GM12891 (cell line): ENCODE data around the gene TTLL5.

Source experiments
- POLR2A ChIP-seq: IDR thresholded peaks from 2 replicates; pipeline ENCODE4 v1.6.1; 2011; ENCODE audit warnings: low read depth, low read length, control low read depth
- POLR2AphosphoS5 ChIP-seq: IDR thresholded peaks from 2 replicates; pipeline ENCODE4 v1.6.1; 2011; ENCODE audit warnings: low read depth, low read length, control low read depth

GRCh38 chr14:75771595-75771994 lies 110.5 kb downstream of the TTLL5 start:
- TF ChIP-seq POLR2A = no peak
- no peak for TF ChIP-seq POLR2AphosphoS5
